GM20431 (cell line): Measurements from ENCODE around the gene SPTBN5.

Experiments
- in situ Hi-C: fragments of 300-500 bp; cut with MseI, MboI; formaldehyde crosslinking; loops from one replicate; pipeline ENCODE4 v1.15.0; 2020; ENCODE audit warnings: low sequenced_read_pairs; ENCODE audit not compliant: unreplicated experiment

The SPTBN5 gene

DNA sequence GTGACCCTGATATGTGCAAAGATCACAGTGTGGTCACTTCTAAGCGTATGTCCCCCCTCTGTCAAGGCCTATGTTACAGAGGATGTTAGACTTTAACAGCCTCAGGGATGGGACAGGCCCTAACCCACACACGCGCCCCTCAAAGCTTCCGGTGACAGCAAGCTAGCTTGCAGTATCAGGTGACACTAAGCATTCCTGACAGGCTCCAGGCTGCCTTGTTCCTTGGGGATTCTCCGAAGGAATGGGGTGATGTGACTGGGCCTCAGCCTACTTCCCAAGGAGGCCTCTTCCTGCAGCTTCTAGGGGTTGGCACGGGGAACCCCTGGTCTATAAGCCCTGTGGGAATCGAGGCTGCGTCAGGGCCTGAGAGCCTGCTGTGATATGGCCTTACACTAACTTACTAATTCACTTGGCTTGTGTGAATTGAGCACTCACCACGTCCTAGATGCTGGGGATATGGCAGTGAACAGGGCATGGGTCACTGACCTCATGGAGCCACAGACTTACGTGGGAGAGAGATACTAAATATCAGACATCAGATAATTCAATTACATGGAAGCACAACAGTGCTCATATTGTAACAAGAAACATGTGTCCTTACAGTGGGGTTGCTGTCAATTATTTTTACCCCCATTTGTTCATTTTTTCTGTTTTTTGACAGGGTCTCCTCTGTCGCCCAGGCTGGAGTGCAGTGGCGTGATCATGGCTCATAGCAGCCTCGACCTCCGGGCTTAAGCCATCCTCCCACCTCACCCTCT, 11.4 kb upstream of the SPTBN5 start:
- in situ Hi-C loops: no loop called here

DNA sequence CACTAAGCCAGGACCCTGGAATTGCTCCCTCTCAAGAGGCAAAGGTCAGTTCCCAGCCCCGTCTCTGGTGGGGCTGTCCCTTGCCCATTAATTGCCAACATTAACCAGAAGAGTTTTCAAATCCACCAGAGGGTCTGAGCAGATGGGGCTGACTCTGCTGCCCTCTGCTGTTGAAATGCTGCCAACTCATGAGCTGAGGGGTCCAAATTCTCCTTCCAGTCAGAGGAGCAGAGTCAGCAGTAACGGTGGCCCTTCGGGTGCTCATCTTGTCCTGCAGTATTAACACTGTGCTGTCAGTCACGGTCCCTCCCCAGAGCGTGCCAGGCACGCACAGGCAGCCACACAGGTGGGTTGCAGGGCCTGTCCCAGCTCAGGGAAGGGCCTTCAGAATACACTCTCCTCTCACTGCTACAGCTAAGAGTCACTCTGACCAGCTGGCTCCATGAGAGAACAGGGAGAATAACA, 10.7 kb upstream of the SPTBN5 start:
- in situ Hi-C loops: no loop called here

DNA sequence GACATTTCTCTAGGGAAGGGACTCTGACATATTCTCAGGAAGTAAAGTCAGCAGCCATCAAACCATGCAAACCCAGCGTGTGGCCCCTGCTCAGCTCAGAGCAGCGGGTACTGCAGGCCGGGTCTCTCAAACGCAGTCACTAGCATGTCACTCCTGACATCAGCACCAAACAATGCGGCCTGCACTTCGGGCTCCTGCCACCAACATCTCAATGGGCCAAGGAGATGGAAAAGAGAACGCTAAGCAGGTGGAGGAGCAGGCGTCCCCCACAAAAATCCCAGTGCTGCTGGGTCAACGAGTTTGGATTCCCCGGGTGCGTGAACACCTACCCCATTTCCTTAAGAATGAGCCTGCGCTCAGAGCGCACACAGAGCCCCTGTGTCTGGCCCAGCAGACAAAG, 9.9 kb upstream of the SPTBN5 start:
- in situ Hi-C loops: no loop called here

DNA sequence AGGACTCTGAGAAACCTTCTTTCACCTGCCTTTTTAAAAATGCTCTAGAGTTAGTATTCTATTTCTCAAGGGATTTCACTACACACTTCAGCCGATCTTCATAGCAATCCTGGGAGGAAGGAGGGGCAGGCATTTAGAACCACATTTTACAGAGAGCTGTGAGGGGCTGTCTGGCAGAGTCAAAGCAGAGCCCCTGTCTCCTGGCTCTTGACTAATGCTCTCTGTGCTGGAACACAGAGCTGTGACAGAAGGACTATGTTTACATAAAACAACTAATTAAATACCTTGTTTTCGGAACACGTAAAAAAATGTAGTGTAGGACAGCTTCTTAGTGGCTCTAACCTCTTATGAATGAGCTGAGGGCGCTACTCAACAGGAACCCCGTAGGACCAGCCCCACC, 7.6 kb upstream of the SPTBN5 start:
- in situ Hi-C loops: no loop called here

DNA sequence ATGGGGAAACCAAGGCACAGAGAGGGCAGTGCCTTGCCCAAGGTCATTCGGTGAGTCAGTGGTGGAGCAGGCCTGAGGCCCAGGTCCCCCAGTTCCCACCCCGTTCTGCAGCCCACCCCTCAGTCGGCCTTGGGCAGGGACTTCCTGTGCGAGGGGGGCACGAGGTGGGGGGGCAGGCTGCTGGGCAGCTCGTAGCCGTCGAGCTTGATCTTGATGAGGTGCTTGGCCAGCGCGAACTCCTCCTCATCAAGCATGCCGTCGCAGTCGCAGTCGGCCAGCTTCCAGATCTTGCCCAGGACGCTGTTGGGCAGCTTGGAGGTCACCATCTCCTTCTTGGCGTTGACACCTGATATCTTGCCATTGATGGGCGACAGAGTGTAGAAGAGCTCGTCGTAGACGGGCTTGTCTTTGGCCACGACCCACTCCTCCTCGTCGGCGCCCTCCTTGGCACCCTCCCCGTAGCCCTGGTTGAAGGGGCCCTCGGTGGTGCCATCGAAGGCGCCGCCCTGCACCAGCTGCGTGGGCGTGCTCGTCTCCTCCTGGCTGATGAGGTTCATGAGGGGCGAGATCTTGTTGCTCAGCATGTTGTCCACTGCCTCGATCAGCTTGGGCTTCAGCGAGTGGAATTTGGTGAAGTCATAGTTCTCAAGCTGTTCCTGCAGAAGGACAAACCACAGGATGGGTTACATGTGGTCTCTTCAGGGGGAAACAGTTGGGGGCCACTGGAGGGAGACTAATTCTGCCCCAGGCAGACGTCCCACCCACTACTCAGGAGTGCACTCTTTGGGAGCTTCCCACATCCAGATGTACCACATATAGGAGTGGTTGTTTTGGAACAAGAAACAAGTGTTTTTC, 6.9 kb upstream of the SPTBN5 start:
- in situ Hi-C loops: no loop called here

DNA sequence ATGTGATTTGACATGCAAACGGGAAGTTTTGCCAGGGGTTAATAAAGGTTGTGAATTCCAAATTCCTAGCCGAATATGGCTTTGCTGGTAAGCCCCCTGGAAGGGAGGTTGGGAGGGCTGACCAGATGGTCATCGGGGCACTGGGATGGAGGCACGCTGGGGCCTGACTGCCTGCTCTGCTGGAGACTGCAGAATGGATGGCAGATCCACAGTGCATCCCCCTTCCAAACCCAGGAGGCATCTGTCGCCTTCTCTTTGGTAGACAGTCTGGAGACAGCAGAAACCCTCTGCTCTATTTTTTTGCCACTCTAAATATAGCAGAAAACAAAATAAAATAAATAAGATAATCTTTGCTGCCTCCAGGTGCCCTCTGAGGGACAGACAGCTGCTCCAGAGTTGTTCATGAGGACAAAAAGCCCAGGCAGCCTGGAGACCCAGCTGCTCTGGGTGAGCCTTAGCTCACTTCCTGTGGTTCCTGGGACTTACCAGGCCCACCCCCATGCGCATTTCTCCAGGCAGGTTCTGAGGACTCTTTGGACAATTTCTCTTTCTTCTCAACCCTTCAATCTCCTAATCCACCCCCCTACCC, 6.1 kb upstream of the SPTBN5 start:
- in situ Hi-C loops: no loop called here

DNA sequence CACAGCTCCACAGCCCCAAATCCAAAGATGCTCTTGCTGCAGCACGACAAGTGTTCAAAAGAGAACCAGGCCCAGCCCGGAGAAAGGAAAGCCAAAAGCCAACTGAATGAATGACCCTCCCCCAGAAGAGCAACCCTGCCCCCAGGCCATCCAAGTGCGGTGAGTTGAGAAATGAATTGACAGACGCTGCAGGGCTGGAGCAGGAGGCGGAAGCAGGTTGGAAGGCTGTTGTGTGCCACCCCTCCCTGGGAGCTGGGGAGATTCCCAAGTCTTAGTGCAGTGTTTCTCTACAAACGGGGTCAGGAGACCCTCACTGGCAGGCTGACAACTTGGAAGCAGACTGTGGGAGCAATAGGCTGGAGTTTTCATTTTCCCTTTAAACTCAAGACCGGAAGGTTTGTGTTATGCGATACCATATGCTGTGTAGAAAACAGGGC, 3.5 kb upstream of the SPTBN5 start:
- in situ Hi-C loops: no loop called here

DNA sequence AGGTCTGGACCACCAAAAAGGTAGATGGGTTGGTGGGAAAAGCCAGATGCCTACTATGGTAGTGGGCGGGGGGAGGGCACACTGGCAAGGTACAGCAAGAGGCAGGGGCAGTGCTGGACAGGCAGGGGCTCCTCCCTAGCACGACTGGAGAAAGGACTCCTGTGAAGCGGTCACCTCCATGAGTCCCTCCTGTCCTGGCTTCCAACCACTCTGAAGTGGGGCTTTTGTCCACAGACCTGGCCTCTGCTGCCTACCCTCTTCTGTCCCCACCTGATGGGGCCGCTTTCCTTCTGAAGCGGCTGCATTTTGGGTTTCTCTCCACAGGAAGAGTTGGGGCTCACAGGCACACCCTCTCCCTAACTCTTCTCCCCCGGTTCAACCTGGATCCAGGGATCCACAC, 2.7 kb upstream of the SPTBN5 start:
- in situ Hi-C loops: no loop called here

DNA sequence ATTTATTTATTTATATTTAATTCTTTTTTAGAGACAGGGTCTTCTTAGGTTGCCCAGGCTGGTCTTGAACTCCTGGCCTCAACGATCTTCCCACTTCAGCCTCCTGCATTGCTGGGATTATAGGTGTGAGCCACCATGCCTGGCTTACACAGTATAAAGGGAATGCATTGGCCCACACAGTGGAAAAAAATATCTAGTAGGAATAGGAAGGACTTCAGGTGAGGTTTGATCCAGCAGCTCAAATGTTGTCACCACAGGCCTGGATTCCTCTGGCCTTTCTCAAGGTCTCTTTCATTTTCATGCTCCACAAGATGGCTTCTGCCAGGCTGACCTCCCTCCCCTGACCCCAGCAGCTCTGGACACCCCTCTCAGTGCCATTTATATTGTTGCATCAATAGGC, 2.1 kb upstream of the SPTBN5 start:
- in situ Hi-C loops: no loop called here

DNA sequence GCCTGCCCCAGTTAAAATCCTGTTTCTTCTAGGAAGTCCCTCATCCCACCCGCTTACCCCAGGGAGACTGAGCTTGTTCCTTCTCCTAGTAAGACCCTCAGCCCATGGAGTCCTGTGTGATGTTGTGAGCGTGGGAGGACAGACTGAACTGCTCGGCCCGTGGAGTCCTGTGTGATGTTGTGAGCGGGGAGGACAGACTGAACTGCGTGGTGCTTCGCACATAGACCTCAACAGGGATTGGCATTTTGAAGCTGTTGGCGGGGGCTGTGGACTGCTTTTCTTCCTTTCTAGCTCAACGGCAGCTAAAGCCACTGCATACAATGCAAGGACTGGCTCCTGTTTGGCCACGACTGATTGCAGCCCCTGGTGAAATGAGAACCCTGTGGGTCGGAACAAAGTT, 1.6 kb upstream of the SPTBN5 start:
- in situ Hi-C loops: no loop called here

DNA sequence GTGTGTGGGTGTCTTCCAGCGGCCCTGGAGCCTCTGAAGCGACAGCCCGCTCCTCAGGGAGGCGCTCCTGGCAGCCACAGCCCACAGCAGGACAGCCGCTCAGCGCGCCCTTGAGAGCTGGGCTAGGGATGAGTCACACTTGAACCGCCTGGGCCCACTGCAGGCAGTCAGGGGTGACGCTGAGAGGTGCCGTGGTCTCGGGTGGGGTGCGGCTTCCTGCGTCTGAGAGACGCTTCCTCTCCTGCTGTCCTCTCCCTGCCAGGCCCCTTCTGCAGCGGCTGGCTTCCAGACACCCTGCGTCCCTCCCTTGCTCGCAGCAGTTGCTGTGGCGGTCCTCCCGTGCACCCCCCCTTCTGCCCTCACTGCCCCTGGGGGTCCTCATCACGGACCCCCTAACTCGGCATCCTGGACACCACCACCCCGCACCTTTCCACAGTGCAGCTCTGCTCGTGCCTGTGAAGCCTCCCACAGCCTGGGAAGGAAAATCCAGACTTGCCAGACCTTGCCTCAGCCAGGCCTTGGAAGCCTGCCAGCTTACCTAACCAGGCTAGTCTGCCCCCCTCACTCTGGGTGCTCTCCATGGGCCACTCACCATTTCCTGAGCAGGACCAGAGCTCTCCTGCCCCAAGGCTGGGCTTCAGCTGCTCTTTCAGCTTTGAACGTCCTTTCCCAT, 1.1 kb upstream of the SPTBN5 start:
- in situ Hi-C loops: no loop called here

DNA sequence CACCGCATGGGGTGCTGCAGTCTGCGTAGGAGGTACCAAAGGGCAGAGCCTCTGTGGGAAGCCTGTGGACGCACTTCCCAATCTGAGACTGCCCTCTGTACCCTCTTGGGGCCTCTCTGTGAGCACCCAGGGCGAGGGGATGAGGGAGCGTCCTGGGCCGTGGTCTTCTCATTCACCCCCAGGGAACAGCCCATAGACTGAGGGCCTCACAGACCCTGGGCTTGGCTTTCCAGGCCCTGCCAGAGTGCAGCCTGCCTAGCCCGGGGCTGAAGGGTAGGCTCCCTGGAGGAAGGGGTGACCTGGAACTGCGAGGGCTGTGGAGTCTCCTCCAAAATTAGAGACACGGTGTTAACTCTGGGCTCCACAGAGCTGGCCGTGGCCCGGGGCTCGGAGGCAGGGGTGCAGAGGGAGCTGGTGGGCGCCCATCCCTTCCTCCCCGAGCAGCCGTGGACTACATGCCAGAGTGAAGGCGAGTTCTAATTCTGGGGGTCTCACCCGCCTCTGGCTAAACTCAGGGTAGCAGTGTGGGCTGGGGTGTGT, 468 bp upstream of the SPTBN5 start:
- in situ Hi-C loops: no loop called here

DNA sequence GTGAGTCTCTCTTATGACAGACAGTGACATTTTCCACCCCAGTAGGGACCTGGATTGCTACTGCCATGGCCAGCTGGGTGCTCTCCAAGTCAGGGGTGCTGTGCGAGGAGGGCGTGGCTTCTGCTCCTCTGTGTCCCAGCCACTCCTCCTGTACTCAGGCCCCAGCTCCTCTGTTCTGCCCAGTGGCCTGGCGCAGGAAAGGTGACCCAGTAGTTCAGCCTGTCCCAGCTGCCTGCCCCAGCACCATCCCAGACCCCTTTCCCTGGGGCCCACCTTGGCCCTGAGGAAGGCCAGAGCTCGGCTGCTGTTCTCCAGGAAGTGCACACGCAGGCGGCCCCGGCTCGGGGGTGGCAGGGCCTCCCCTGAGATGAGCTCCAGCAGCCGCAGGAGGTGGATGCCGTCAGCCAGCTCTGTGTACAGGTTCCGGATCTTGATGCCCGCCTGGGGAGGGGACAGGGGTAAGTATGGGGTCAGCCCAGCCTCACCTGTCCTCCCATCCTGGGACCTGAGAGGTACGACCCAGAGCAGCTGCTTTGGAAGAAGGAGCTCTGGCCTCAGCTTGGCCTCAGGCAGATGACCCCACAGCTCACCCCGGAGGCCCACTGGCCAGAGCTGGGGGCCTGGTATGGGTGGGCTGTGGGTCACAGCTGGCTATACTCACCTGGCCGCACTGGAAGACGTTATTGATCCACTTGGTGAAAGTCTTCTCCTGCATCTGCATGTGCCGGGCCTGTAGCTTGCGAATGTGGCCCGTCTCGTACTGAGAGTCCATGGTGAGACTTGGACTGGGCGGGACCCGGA, 1.0 kb downstream of the SPTBN5 start:
- in situ Hi-C loops: no loop called here

DNA sequence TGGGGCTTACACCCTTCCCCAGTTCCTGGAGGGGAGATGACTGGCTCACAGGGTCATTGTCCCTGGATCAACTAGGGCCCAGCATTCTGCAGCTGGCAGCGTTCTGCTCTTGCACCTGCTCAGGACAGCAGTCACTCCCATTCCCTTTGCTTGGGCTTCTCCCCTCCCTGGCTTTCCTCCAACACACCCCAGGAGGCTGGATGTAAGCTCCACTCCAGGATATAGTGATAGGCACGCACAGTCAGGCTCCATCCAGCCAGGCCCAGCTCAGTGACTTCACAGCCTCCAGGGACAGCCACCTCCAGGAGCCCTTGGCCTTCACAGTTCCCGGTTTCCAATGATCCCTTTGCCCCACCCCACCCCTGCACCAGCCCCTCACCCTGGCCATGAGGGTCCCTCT, 1.9 kb downstream of the SPTBN5 start:
- in situ Hi-C loops: no loop called here

DNA sequence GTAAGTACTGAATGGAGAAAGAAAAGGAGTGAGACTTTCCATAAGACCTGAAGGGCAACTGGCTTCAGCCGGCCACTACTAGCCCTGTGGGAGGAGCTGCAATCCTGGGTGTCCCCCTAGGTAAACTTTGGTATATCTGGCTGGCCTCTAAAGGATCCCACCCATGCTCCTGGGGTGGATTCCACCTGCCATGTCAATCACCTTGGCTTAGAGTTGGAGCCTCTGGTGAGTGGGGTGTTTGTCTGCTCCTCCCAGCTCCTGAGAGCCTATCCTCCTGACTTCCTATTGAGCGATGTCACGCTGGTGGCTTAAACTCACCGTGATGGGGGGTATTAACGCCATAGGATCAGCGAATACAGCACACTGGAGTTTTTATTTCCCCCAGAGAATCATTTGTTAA, 2.6 kb downstream of the SPTBN5 start:
- in situ Hi-C loops: no loop called here

DNA sequence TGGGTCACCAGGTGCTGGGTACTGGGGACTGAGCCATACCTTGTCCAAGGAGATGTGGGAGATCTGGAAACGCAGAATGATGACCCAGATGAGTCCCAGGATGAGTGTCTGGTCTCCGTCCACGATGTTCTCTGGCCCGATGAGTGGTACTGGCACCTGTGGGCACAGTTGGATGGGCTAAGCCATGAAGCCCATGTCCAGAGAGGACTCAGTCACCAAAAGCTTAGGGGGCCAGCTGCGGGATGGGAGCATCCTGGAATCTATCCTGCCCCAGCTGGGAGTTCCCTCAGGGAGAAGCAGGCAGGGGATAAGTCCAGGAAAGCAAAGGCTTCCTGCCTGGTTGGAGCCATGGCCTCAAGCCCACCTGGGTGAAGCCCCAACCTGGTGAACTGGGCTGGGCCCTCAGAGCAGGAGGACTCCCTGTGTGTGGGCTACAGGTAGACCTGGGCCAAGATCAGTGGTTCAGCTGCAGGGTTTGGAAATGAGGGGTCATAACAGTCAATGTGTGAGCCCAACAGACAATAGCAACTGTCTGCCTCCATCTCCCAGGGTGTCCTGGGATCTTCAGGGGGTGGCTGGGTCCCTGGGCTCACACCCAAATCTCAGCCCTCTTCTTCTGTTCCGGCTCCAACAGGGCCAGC, 3.7 kb downstream of the SPTBN5 start:
- in situ Hi-C loops: no loop called here

DNA sequence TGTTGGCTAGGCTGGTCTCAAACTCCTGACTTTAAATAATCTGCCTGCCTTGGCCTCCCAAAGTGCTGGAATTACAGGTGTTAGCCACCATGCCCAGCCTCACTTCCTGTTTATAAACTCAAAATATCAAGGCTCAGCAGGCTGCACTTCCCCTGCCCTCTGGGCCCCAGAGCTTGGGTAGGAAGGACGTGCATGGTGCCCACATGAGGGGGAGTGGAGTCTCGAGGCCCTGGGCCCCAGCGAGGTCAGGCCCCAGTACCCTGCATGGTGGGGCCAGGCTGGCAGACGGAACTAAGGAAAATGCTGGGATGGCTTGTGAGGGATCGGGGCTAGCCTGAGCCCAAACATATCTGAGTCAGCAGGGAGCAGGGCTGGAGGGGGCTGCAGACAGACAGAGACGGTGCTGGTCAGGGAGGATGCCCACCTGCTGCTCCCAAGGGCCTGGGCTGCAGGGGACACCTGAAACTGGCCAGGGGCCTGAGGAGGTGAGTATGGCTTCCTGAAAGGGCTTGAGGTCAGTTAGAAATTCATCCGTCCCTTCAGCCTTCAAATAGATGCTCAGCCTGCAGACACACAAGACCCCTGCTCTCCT, 5.1 kb downstream of the SPTBN5 start:
- in situ Hi-C loops: no loop called here

DNA sequence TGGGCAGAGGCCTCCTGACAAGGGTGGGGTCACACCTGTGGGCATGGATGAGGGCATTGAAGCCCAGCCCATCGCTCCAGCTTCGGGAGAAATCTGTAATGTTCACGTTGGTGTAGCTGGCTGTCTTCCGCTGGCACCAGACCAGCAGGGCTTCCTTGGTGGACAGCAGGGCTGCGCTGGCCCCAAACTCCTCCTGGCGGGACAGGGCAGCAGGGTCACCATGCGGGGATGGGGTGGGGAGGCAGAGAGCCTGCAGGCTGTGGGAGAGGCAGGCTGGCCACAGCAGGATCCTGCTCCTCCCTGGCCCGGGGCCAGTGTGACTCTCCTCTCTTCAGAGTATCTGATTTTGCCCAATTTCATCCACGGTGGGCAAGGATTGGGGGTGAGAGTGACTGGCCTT, 6.0 kb downstream of the SPTBN5 start:
- in situ Hi-C loops: no loop called here

DNA sequence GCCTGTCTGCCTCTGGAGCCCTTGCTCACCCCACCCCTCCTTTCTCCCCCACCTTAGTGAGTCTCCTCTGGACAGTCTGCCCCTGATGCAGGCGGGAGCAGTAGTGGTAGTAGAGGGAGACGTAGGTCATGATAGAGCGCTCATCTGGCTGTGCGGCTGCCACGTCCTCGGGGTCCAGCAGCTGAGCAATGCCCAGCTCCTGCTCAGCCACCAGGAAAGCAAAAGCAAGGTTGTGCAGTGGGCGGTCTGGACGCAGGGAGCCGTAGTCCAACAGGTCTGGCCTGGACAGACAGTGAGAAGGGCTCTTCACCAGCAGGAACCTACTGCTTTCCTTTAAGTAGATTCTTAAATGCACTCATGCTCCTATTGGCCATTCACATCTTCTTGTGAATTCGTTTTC, 6.7 kb downstream of the SPTBN5 start:
- in situ Hi-C loops: no loop called here
